GM03348 (cell line): ENCODE data around the gene ZNF358.

Experiments used
- DNase-seq: peaks from one replicate; pipeline ENCODE4 v3.0.0; 2012; ENCODE audit warnings: low spot score

Gene ZNF358

DNA sequence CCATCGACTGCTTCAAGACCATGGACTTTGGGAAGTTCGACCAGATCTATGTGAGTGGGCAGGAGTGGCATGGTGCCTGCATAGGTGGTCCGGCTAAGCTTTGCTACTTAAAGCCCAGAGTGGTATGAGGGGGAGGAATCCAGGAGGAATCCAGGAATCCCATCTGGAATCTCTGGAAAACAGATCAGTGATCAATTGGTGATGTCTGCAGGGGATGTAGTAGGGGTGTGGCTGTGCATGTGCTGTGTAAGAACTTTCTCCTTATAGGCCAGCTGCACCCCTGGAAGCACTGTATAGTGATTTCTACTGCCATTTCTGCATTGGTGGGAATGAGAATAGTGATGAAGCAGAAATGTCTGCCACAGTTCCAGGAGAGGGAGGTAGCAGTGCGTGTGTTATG lies 43.2 kb downstream of the ZNF358 start:
- DNase-seq, result no peak

DNA sequence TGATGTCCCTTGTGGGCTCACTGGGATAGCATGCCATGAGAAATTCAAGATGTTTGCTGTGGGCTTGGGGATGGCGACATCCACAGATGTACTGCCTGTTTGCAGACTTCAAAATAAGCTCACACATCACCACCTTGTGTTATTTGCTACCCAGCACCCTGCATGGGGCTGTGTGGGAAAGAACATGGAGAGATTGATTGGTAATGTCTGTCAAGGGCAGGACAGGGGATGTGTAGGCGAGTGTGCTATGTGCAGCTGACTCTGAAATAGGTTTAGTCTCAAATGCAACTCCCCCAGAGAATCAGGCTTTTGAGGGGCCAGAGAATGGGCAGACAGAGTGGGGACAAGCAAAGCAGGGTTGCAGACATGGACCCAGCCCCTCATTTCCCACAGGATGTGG lies 44.4 kb downstream of the ZNF358 start:
- no peak for DNase-seq

GRCh38 chr19:7561325-7561724 lies 45.4 kb downstream of the ZNF358 start:
- no peak for DNase-seq

DNA sequence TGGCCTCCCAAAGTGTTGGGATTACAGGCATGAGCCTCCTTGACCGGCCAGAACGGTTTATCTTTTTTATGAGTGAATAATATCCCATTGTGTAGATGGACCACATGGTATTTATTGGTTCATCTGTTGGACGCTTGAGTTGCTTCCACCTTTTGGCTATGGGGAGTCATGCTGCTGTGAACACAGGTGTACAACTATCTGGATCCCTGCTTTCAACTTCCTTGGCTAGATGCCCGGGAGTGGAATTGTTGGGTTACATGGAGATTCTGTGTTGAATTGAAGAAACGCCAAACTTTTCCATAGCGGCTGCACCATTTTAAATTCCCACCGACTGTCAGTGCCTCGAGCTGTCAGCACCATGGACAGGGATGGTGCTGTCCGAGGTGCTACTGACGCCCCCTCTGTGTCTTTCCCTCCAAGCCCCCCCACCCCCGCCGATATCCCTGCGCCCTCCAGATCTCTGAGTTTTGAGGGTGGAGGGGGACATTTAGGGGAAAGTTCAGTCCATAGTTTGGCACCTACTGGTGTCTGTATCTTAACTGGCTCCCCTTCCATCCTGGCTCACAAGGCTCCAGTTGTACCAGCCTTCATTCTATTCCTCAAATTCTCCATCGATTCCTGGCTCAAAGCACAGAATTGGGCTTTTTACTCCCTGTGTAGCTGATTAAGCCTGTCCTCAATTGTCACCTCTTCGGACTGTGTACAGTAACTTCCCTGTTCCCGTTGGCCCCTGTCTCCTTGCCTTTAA lies 46.9 kb downstream of the ZNF358 start:
- DNase-seq, result no peak

- DNase-seq, result no peak
These were observed 49.0 kb downstream of the ZNF358 start for GRCh38 chr19:7564866-7565265.

DNA sequence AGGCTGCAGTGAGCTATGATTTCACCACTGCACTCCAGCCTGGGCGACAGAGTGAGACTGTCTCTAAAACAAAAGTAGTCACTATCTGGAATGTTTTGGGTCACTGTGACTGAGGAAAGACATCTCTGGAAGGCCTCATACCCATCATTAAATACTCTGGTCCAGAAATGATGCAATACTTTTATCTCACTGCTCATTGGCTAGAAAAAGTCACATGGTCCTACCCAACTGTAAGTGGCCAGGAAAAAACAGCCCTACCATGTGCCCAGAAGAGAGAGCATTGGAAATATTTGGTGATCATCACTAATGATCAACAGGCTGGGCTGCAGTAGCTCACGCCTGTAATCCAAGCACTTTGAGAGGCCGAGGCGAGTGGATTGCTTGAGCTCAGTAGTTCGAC lies 49.4 kb downstream of the ZNF358 start:
- no peak for DNase-seq
